ENCODE measurements around the gene CSTPP1.

- TF ChIP-seq EP300 (IDR thresholded peaks at IDR 0.05; ENCODE audit: low read depth) = no peak
- no peak for TF ChIP-seq POLR2A (IDR thresholded peaks at IDR 0.05)
Measured at GRCh38 chr11:47166368-47166767, 229.8 kb downstream of the CSTPP1 start.
